Esophagus muscularis mucosa (tissue), 4 donors: Measurements from ENCODE around the gene FAM168B.

ENCODE experiments used
- EP300 ChIP-seq: sonication (generic); formaldehyde crosslinking; IDR thresholded peaks from one replicate; pipeline ENCODE4 v1.6.1; 2017; ENCODE audit warnings: antibody characterized with exemption
- POLR2A ChIP-seq: fragments of 450-650 bp; IDR thresholded peaks from one replicate; pipeline ENCODE4 v1.6.1; 2017; ENCODE audit warnings: antibody characterized with exemption, moderate library complexity, mild to moderate bottlenecking, low read depth
- POLR2AphosphoS5 ChIP-seq, 2 donors: sonication (generic); formaldehyde crosslinking; IDR thresholded peaks; one replicate each; pipeline ENCODE4 v1.6.1; 2017; ENCODE audit warnings: antibody characterized with exemption in 2 of 2
- TF ChIP-seq, protein P1 (sequence below), 3 experiments: fragments of 200-600 bp in 2 of 3; fragments of 450-650 bp in 1 of 3; sonication (generic) in 2 of 3; IDR thresholded peaks; one replicate each; pipeline ENCODE4 v1.5.1; 2017 to 2019; ENCODE audit warnings: antibody characterized with exemption in 3 of 3, mild to moderate bottlenecking in 2 of 3, moderate library complexity in 1 of 3

DNA sequence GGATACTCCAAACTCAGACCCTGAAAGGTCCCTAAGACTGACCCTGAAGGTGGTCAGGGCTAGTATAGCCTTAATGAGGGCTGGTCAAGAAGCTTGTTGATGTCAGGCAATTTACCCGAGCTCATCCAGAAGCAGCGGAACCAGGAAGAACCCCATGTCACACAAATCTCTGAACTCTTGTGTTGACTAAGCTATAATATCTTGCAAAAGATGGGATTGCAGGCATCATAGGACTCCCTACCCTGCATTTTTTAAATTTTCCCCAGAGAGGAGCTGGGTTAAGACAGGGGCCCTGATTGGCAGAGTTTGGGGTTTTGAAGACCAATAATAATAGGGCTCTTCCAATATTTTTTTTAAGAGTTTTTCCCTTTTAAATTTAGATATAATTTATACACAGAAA lies 9.9 kb upstream of the FAM168B start:
- TF ChIP-seq, protein P1, sequence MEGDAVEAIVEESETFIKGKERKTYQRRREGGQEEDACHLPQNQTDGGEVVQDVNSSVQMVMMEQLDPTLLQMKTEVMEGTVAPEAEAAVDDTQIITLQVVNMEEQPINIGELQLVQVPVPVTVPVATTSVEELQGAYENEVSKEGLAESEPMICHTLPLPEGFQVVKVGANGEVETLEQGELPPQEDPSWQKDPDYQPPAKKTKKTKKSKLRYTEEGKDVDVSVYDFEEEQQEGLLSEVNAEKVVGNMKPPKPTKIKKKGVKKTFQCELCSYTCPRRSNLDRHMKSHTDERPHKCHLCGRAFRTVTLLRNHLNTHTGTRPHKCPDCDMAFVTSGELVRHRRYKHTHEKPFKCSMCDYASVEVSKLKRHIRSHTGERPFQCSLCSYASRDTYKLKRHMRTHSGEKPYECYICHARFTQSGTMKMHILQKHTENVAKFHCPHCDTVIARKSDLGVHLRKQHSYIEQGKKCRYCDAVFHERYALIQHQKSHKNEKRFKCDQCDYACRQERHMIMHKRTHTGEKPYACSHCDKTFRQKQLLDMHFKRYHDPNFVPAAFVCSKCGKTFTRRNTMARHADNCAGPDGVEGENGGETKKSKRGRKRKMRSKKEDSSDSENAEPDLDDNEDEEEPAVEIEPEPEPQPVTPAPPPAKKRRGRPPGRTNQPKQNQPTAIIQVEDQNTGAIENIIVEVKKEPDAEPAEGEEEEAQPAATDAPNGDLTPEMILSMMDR (IDR thresholded peaks at IDR 0.05): no peak
- TF ChIP-seq POLR2AphosphoS5 (IDR thresholded peaks at IDR 0.05): no peak
- TF ChIP-seq EP300: no peak
- no peak for TF ChIP-seq POLR2A
